ENCODE results near the gene PDE11A. TPM values are rescaled to one million over a fixed set of nuclear protein-coding genes. Genes with fewer than 3 reads are reported as not detected.

The PDE11A gene
- total and polyA plus RNA-seq, 2 of the 13 experiments (the other 11 are each of a cell fraction or from before 2014, with no cell fraction given): 1.2 to 1.7 TPM

DNA sequence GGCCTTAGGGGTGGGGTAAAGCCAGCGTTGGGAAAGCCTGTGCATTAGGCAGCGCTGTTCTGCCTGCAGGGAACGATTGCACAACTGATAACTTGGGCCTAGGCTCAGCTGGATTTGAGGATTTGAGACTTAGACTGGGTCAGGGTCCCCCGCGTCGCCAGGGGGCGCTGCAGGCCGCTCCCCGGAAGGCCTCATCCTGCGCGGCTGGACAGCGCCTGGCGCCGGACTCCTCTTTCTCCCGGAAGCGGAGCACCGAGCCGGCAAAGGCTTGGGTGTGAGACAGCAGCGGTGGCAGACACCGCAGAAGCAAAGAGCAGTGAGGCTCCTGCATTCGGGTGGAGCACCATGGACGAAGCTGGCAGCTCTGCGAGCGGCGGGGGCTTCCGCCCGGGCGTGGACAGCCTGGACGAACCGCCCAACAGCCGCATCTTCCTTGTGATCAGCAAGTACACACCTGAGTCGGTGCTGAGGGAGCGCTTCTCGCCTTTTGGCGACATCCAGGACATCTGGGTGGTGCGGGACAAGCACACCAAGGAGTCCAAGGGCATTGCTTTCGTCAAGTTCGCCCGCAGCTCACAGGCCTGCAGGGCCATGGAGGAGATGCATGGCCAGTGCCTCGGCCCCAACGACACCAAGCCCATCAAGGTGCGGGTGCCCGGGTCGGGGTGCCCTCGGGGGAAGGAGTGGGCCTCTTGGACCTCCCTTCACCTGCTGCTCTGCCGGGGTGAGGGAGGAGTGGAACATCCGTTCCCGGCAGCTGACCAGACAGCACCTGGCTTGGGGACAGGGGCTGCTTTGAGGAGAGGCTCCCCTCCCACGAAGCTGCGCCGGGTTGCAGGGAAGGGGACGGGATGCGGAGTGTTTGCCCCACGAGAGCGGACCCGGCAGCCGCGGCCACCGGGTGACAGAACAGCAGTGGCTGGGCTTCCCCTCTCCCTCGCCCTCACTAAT is 39.9 kb upstream of the PDE11A start, which contains the start of gene RBM45 (continued):
- TF ChIP-seq, protein P1, sequence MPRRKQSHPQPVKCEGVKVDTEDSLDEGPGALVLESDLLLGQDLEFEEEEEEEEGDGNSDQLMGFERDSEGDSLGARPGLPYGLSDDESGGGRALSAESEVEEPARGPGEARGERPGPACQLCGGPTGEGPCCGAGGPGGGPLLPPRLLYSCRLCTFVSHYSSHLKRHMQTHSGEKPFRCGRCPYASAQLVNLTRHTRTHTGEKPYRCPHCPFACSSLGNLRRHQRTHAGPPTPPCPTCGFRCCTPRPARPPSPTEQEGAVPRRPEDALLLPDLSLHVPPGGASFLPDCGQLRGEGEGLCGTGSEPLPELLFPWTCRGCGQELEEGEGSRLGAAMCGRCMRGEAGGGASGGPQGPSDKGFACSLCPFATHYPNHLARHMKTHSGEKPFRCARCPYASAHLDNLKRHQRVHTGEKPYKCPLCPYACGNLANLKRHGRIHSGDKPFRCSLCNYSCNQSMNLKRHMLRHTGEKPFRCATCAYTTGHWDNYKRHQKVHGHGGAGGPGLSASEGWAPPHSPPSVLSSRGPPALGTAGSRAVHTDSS (CRISPR knock-in tag; conservative IDR thresholded peaks at IDR 0.05): 0 out of 2 replicates have a peak, but pooled peaks have one; percentile 31
- no peak for TF ChIP-seq JUN (CRISPR knock-in tag; IDR thresholded peaks at IDR 0.05)
- TF ChIP-seq SAP130 (CRISPR knock-in tag; IDR thresholded peaks at IDR 0.05; ENCODE audit: low read depth): peak; percentile 99
- peak; percentile 98 for TF ChIP-seq ZNF614 (CRISPR knock-in tag; IDR thresholded peaks at IDR 0.05; ENCODE audit: borderline replicate concordance)
- no peak for TF ChIP-seq ADNP (CRISPR knock-in tag; IDR thresholded peaks at IDR 0.05)
- no peak for TF ChIP-seq HNF4G (IDR thresholded peaks at IDR 0.05; ENCODE audit: borderline replicate concordance, low read depth, low read length)
- peak; percentile 66; the same call in 1 of the 2 replicates for TF ChIP-seq HNF4G (CRISPR knock-in tag; IDR thresholded peaks at IDR 0.05; ENCODE audit: borderline replicate concordance, low read depth)
- TF ChIP-seq ZNF281 (CRISPR knock-in tag; IDR thresholded peaks at IDR 0.05; ENCODE audit: borderline replicate concordance): peak; percentile 33; the same call in 1 of the 2 replicates
- peak; percentile 86 for TF ChIP-seq AHR (CRISPR knock-in tag; IDR thresholded peaks at IDR 0.05)
- peak; percentile 84; the same call in 1 of the 2 replicates for TF ChIP-seq MYC (CRISPR knock-in tag; IDR thresholded peaks at IDR 0.05; ENCODE audit: borderline replicate concordance)
- peak; percentile 96 for TF ChIP-seq MYNN (CRISPR knock-in tag; IDR thresholded peaks at IDR 0.05; ENCODE audit: low read depth)
- TF ChIP-seq PAWR (CRISPR knock-in tag; IDR thresholded peaks at IDR 0.05; ENCODE audit: borderline replicate concordance): no peak
- TF ChIP-seq ZNF878 (CRISPR knock-in tag; IDR thresholded peaks at IDR 0.05): peak; percentile 90; the same call in 1 of the 2 replicates
- TF ChIP-seq DMAP1 (CRISPR knock-in tag; IDR thresholded peaks at IDR 0.05): peak; percentile 97
- no peak for TF ChIP-seq GRHL1 (CRISPR knock-in tag; conservative IDR thresholded peaks at IDR 0.05)
- TF ChIP-seq ZBTB7A (CRISPR knock-in tag; IDR thresholded peaks at IDR 0.05): peak; percentile 58
- TF ChIP-seq, protein P2, sequence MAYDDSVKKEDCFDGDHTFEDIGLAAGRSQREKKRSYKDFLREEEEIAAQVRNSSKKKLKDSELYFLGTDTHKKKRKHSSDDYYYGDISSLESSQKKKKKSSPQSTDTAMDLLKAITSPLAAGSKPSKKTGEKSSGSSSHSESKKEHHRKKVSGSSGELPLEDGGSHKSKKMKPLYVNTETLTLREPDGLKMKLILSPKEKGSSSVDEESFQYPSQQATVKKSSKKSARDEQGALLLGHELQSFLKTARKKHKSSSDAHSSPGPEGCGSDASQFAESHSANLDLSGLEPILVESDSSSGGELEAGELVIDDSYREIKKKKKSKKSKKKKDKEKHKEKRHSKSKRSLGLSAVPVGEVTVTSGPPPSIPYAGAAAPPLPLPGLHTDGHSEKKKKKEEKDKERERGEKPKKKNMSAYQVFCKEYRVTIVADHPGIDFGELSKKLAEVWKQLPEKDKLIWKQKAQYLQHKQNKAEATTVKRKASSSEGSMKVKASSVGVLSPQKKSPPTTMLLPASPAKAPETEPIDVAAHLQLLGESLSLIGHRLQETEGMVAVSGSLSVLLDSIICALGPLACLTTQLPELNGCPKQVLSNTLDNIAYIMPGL (CRISPR knock-in tag; IDR thresholded peaks at IDR 0.05; ENCODE audit: borderline replicate concordance in 1 of 2, low read depth in 1 of 2): peak; percentile 100
- peak; percentile 90 for TF ChIP-seq ZNF205 (CRISPR knock-in tag; IDR thresholded peaks at IDR 0.05)
- TF ChIP-seq RXRA (CRISPR knock-in tag; IDR thresholded peaks at IDR 0.05): peak; percentile 86
- peak; percentile 58 for TF ChIP-seq ZNF274 (CRISPR knock-in tag; IDR thresholded peaks at IDR 0.05)
- TF ChIP-seq ISL2 (CRISPR knock-in tag; IDR thresholded peaks at IDR 0.05): peak; percentile 91
- peak; percentile 98 for TF ChIP-seq CEBPG (CRISPR knock-in tag; IDR thresholded peaks at IDR 0.05)
